Skin epidermis (tissue), 12 donors: ENCODE measurements around the gene SH2D7.
A peak's percentile ranks its signal among the peaks of the same experiment; 100 is the strongest.

Source experiments
- H3K27ac ChIP-seq, 21 experiments: fragments of 200-600 bp; sonication (generic) in 11 of 21; one replicate each; pipeline ENCODE4 v1.5.0; 2020; ENCODE audit warnings: mild to moderate bottlenecking in 3 of 21, inconsistent platforms in 2 of 21, moderate library complexity in 2 of 21
- H3K4me3 ChIP-seq, 7 experiments: fragments of 200-600 bp; sonication (generic) in 2 of 7; one replicate each; pipeline ENCODE4 v1.5.0; 2020; ENCODE audit warnings: inconsistent platforms in 2 of 7, mild to moderate bottlenecking in 2 of 7, moderate library complexity in 1 of 7

SH2D7 gene

DNA sequence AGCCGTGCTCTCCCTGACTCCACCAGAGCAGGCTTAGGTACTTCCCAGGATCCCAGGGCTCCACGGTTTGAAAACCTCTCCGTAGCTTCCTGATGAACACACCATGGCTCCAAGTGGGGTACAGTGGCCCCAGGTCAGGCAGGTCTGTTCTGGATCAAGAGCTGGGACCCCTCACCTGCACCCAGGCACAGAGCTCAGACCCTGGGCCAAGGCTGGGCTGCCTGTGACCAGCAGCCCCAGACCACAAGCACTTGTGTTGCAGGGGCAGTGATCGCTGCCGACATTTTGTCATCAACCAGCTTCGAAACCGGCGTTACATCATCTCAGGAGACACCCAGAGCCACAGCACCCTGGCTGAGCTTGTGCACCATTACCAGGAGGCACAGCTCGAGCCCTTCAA lies 5.3 kb downstream of the SH2D7 start:
- Histone ChIP-seq H3K4me3 (no peak overlapping the region), H3K27ac (no peak overlapping the region)

- H3K4me3 ChIP-seq: no peak overlapping the region
Observed at GRCh38 chr15:78098131-78098755, 5.9 kb downstream of the SH2D7 start.

GRCh38 chr15:78100886-78101285 lies 8.5 kb downstream of the SH2D7 start:
- no peak overlapping the region for H3K4me3 ChIP-seq
- no peak overlapping the region for H3K27ac ChIP-seq

More at GRCh38 chr15:78098131-78098755, 5.9 kb downstream of the SH2D7 start:
- no peak overlapping the region for H3K27ac ChIP-seq

- no peak overlapping the region for H3K4me3 ChIP-seq
Observed at GRCh38 chr15:78101423-78102105, 9.2 kb downstream of the SH2D7 start.

DNA sequence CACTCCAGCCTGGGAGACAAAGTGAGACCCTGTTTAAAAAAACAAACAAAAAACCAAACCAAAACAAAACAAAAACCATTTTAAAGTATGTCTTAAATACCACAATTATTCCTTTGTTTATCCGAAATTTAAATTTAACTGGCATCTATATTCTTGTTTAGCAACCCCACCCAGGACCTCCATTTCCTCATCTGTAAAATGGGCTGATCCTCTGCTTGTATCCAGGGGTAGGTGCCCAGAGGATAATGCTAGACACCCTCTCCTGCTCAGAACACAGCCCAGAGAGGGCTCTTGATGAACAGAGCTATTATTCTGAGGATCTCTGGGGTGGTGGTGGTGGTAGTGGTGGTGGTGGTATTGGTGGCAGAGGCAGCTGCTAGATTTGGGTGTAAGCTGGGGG lies 9.8 kb downstream of the SH2D7 start:
- H3K4me3 ChIP-seq: no peak overlapping the region
- H3K27ac ChIP-seq: peak overlapping the region in 3 of 21 experiments; percentile 31 to 83 (median 68)

More at GRCh38 chr15:78101423-78102105, 9.2 kb downstream of the SH2D7 start:
- no peak overlapping the region for H3K27ac ChIP-seq

DNA sequence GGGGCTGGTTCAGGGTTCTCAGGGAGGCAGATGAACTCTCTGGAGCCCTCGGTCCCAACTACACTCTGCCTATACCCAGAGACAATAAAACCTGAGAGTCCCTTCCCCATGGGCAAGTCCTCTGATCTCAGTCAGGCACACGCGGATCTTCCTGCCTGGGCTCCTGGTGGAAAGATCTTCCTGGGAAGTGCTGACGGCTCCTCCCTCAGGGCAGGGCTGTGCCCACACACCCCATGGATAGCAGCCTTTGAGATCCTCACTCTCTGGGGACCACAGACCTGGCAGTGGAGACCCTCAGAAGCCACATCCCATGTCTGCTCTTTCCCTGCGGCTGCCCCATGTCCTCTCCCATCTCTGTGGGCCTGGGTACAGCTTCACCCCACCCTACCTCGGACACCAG lies 10.4 kb downstream of the SH2D7 start:
- Histone ChIP-seq H3K4me3 (no peak overlapping the region), H3K27ac (peak overlapping the region in 8 of 21 experiments; percentile 3 to 83 (median 46))

DNA sequence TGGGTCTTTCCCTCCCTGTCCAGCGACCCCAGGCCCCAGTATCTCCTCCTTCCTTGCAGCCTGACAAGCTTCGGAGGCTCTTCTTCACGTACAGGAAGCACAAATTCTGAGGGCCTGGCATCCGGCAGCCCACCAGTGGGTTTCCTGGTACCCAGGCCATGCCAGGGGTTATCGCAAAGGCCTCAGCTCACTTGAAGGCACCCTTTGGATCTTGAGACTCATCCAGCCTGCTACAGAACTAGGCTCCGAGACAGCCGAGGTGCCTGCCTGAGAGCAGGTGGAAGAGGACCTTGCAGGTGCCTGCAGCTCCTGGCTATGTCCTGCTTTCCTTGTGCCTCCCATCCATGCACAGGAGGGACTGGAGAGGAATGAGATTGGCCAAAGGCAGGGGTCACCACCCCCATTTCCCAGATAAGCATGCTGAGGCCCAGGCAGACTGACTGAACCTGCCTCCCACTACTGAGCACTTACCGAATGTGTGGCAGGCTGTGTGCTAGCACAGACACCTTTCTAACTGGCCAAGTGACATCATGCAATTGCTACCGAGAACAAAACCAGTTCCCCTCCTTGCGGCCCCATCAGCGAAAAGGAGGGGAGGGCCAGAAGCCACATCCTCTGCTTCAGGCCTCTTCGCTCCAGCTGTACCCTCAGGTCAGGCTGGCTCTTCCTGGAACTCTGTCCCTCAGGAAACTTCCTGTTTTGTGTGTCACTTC lies 11.2 kb downstream of the SH2D7 start:
- Histone ChIP-seq H3K4me3 (no peak overlapping the region), H3K27ac (peak overlapping the region in 13 of 21 experiments; percentile 3 to 83 (median 43))

- Histone ChIP-seq H3K27ac (peak overlapping the region in 7 of 21 experiments; percentile 9 to 83 (median 43)), H3K4me3 (no peak overlapping the region)
Observed at GRCh38 chr15:78104119-78104479, 11.7 kb downstream of the SH2D7 start.

DNA sequence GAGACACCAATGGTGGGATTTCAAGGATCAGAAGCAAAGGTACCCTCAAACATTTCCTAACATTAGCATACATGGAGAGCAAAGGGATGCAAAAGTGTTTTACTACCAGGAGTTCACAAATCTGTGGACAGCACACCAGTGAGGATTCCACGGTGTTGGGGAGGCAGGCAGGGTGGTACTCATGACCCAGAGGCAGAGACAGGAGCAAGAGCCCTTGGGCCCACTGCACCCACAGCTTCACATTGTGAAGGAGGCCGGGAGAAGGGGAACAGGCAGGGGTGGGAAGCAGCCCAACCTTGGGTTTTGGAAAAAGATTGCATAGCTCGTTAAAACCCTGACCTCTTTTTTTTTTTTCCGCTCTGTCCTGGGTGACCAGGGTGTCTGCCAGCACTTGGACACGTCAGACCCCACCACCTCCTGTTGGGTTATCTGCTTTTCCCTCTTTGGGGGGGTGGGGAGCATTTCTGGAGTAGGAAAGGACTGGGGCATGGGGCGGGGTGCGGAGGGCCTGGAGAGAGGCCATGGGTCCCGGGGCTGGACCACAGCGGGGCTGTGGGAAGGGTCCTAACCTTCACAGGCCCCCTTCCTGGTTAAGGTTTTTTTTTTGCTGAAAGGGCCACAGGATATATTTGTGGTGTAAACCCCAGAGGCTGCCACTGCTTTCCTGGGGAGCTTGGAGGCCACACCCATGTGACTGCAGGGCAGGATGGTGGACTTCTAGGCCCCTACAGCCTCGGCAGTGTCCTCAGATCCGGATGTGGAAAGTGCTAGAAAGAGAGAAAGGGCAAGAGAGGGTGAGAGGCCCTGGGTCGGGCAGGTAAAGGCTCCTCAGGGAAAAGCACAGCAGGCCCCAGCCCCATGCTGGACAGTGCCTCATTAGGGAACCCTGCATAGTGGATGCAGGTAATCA lies 12.5 kb downstream of the SH2D7 start:
- H3K27ac ChIP-seq: peak overlapping the region in 2 of 21 experiments; percentile 14 to 83

GRCh38 chr15:78105476-78106241 lies 13.3 kb downstream of the SH2D7 start:
- Histone ChIP-seq H3K27ac (peak overlapping the region in 2 of 21 experiments; percentile 14 to 29), H3K4me3 (no peak overlapping the region)

More for the DNA sequence above, 12.5 kb downstream of the SH2D7 start:
- H3K4me3 ChIP-seq: no peak overlapping the region

DNA sequence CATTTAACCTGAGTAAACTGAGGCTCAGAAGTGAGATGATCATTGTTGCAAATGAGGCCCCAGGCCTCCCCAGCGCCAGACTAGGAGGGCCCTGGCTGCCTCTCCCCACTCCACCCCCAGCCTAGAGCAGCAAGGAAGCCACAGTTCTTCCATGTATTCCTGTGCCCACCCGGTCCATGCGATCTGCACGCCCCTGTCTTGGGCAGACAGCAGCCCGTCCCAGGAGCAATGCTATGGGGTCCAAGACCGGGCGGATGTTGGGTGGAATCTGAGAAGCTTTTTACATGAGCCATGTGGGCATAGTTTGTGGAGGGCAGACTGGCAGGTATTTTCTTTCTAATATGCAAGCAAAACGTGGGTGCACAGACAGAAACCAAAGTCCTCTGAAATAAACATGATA lies 15.1 kb downstream of the SH2D7 start:
- no peak overlapping the region for H3K4me3 ChIP-seq
- no peak overlapping the region for H3K27ac ChIP-seq

DNA sequence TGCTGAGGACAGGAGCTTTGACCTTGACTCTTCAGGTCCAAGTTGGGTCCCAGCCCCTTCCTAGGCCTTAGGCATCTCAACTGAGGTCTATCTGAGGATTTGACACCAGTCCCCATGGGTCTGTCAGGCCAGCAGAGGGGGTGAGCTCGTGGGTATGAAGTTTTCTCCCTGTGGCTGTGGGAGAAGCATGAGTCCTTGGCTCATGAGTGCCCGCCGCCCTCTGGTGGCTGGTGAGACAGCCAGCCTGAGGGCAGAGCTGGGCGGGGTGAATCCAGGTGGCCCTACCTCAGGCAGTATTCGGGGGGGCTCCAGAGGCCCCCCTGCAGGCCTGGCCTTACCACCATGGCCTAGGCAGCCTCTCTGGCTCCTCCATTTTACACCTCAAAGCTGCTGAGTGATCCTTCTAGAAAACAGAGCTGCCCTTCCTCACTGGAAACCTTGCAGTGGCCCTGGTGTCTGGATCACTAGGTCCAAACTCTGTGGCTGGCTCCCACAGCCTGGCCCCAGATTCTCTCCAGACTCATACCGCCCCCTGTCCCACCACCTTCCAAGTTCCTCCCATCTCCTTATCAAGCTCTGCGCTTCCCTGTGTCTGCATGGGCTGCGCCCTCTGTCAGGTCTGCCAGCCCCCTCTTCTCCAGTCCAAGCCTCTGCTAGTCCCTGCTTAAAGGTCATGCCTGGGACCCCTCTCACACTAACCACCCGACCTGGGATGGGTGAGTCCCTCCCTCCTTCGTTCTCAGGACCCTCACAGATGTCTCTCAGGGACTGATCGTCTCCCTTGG lies 16.1 kb downstream of the SH2D7 start:
- no peak overlapping the region for H3K4me3 ChIP-seq
- H3K27ac ChIP-seq: no peak overlapping the region

DNA sequence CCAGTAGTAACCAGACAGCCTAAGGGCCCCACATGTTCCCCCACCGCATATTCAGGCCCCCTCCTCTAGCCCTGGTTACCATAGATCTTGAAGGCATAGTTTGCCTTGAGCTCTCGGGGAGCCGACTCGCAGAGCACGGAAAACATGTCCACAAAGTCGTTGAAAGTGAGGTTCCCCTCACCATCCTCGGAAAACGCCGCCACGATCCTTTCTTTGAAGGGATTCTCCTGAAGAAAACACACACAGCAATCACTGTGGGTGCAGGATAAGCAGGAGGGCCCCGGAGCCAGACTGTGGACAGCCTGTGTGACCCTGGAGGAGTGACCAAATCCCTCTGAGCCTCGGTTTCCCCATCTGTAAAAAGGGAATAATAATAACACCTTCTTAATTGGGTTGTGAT lies 16.8 kb downstream of the SH2D7 start:
- Histone ChIP-seq H3K27ac (no peak overlapping the region), H3K4me3 (no peak overlapping the region)

- no peak overlapping the region for H3K27ac ChIP-seq
- H3K4me3 ChIP-seq: no peak overlapping the region
Observed at GRCh38 chr15:78110096-78110495, 17.7 kb downstream of the SH2D7 start.

DNA sequence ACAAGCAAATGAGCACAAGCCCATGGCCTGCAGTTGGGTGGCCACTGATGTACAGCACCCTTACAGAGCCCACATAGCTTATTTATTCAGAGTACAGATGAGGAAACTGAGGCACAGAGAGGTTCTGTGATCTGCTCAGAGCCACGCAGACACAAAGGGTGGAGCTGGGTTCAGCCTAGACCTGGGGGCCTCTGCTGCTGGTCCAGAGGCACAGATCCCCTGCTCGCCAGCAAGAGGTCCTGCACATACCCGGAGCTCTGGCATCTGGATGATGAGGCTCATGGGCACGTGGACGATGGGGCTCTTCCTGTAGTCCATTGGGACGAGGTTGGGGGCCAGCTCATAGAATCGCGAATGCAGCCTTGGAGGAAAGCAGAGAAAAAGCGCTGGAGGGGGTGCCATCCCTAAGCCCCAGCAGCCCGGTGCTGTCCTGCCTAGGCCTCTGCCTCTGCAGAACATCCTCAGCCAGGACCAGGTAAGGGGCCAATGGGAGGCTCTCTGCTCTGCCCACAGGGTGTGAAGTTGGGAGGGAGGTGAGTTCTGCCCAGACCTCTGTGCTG lies 18.6 kb downstream of the SH2D7 start:
- H3K4me3 ChIP-seq: no peak overlapping the region
- H3K27ac ChIP-seq: no peak overlapping the region

DNA sequence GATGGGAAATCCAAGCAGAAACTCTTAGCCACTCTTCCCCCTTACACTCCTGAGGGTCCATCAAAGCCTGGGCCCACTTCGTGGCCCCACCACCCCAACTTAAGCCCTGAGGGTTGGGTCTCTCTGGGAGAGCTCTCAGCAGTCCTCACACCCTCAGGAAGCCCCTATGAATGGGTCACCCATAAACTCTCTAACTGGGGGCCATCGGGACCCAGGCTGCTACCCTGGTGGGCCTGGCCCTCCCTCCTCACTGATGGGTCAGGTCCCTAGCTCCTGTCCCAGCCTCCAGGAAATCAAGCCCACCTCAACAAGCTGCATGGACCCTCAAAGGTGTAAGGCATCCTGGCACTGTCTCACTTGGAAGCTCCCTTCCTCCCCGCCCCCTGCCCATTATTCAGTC lies 19.4 kb downstream of the SH2D7 start:
- no peak overlapping the region for H3K27ac ChIP-seq
- H3K4me3 ChIP-seq: no peak overlapping the region

GRCh38 chr15:78112551-78112950 lies 20.2 kb downstream of the SH2D7 start:
- Histone ChIP-seq H3K4me3 (no peak overlapping the region), H3K27ac (no peak overlapping the region)

- no peak overlapping the region for H3K4me3 ChIP-seq
- no peak overlapping the region for H3K27ac ChIP-seq
Observed at GRCh38 chr15:78120523-78120922, 28.2 kb downstream of the SH2D7 start.
